Gastroesophageal sphincter (tissue), 3 donors: Measurements from ENCODE around the gene GAREM1.

ENCODE experiments used
- CTCF ChIP-seq, 4 experiments: fragments of 200-600 bp in 2 of 4; fragments of 450-650 bp in 2 of 4; sonication (generic) in 1 of 4; IDR thresholded peaks; one replicate each; pipeline ENCODE4 v1.5.1; 2017 to 2019; ENCODE audit warnings: antibody characterized with exemption in 4 of 4, mild to moderate bottlenecking in 2 of 4, moderate library complexity in 2 of 4
- EP300 ChIP-seq: sonication (generic); formaldehyde crosslinking; IDR thresholded peaks from one replicate; pipeline ENCODE4 v1.6.1; 2017; ENCODE audit warnings: antibody characterized with exemption, mild to moderate bottlenecking
- POLR2A ChIP-seq, 2 donors: fragments of 450-650 bp; IDR thresholded peaks; one replicate each; pipeline ENCODE4 v1.6.1; 2017; ENCODE audit warnings: antibody characterized with exemption in 2 of 2, mild to moderate bottlenecking in 2 of 2, moderate library complexity in 1 of 2

- TF ChIP-seq EP300: no peak
- no peak for TF ChIP-seq POLR2A (IDR thresholded peaks at IDR 0.05)
- TF ChIP-seq CTCF (IDR thresholded peaks at IDR 0.05): no peak
Observed at GRCh38 chr18:32328974-32329373, 141.7 kb downstream of the GAREM1 start.
